ENCODE results near the gene PHYHD1. TPM values are rescaled to one million over a fixed set of nuclear protein-coding genes. Genes with fewer than 3 reads are reported as not detected.

Gene PHYHD1
- total RNA-seq, 1 experiment from 2014 or later = 18.0 TPM

DNA sequence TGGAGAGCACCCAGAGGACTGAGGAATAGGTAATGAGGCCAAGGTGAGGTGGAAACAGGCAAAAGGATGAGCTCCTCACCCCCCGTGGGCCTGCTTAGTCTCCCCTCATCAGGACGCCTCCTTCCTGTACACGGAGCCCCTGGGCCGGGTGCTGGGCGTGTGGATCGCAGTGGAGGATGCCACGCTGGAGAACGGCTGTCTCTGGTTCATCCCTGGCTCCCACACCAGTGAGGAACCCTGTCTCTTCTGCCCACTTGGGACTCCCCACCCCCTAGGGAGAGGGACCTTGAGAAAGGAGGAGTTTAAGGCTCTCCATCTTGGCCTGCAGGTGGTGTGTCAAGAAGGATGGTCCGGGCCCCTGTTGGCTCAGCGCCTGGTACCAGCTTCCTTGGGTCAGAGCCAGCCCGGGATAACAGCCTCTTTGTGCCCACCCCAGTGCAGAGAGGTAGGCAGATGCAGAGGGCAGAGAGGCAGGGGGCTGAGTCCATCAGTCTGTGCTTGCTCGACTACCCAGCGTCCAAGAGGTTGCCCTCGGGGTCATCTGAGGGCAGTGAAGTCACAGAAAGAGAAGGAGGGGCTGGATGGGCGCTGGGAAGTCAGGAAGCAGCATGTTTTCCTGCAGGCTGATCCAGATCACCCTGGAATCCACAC is 19.6 kb downstream of the PHYHD1 start:
- H3K27me3 ChIP-seq (ENCODE audit: insufficient read depth, low read length) = no peaks in the 10 kb centered on the region
- TF ChIP-seq CTCF (conservative IDR thresholded peaks at IDR 0.05) = no peak
- H3K23me2 ChIP-seq (ENCODE audit: insufficient read length, low read depth, low read length, poor library complexity, severe bottlenecking) = no peaks in the 10 kb centered on the region
- no peak overlapping the region for H3K14ac ChIP-seq (ENCODE audit: insufficient read depth, low read length)
- H2BK12ac ChIP-seq (ENCODE audit: insufficient read length, low read depth, low read length) = no peak overlapping the region
- no peaks in the 10 kb centered on the region for H3K9me3 ChIP-seq (ENCODE audit: control insufficient read depth, low read depth, low read length)
- Mint-ChIP-seq H3K27ac (peak overlapping the region in 1 of 3 experiments; percentile 73; a peak in 2 of 7 replicates), H3K9me3 (no peaks in the 10 kb centered on the region), H3K4me1 (no peaks in the 10 kb centered on the region), H3K27me3 (ENCODE audit: low read depth) (no peaks in the 10 kb centered on the region; the same call in 1 of the 2 replicates), H3K4me3 (no peak overlapping the region), H3K36me3 (ENCODE audit: insufficient read depth in 1 of 3, low read depth in 3 of 3) (peaks cover 0 to under 1% (median 0%) of the 10 kb centered on the region in 3 experiments; a peak in 2 of 7 replicates)
- no peak overlapping the region for H3K4ac ChIP-seq (ENCODE audit: low read depth, low read length)
- no peak overlapping the region for H2BK15ac ChIP-seq (ENCODE audit: low read depth, low read length)
- H2BK120ac ChIP-seq (ENCODE audit: low read depth, low read length, poor library complexity, severe bottlenecking) = no peak overlapping the region
- H2BK5ac ChIP-seq (ENCODE audit: insufficient read length, low read length) = no peak overlapping the region
- no peak overlapping the region for H4K91ac ChIP-seq (ENCODE audit: insufficient read length, low read depth, low read length)
- H2AK5ac ChIP-seq (ENCODE audit: insufficient read length, low read length) = no peak overlapping the region
- H4K5ac ChIP-seq (ENCODE audit: insufficient read length, low read depth, low read length) = no peak overlapping the region
- H3K56ac ChIP-seq (ENCODE audit: insufficient read length, low read depth, low read length) = no peak overlapping the region
- H3K18ac ChIP-seq (ENCODE audit: insufficient read length, low read depth, low read length) = no peak overlapping the region
- no peak overlapping the region for H2BK20ac ChIP-seq (ENCODE audit: low read depth, low read length, poor library complexity, severe bottlenecking)
- WGBS (ENCODE audit: extremely low coverage, insufficient read length, low lambda C conversion rate) = no CpG with 5 or more reads among the region's 15 CpGs
- H4K20me1 ChIP-seq (ENCODE audit: control insufficient read depth, insufficient read depth, insufficient read length) = no peaks in the 10 kb centered on the region
- H4K8ac ChIP-seq (replicated peaks; ENCODE audit: insufficient read length, low read depth, low read length) = no peak overlapping the region
- H3K9ac ChIP-seq (ENCODE audit: extremely low read depth, insufficient read length, low read length) = no peak overlapping the region
- no peak overlapping the region for H3K4me2 ChIP-seq (ENCODE audit: insufficient read depth, insufficient read length, low read length)
- H3K79me1 ChIP-seq (ENCODE audit: insufficient read depth, low read depth, low read length, poor library complexity, severe bottlenecking) = no peaks in the 10 kb centered on the region
- H3K27ac ChIP-seq (ENCODE audit: insufficient read length, low read depth, low read length) = no peak overlapping the region
- no peak overlapping the region for H2AFZ ChIP-seq (ENCODE audit: low read length)
- H3K79me2 ChIP-seq (ENCODE audit: insufficient read depth, low read length) = no peaks in the 10 kb centered on the region
- no peak for DNase-seq
- no peaks in the 10 kb centered on the region for H3K4me1 ChIP-seq (ENCODE audit: insufficient read depth, low read length)
- H3T11ph ChIP-seq (ENCODE audit: low read length) = no peak overlapping the region
- H3K23ac ChIP-seq (ENCODE audit: insufficient read length, low read depth, low read length) = no peak overlapping the region
